SU-DHL-6 (cell line): ENCODE results near the gene TMEM163.
A peak's percentile ranks its signal among the peaks of the same experiment; 100 is the strongest.
"Not testable (repeated sequence)": the region's sequence is repeated elsewhere in the genome, so short reads cannot be mapped to it uniquely, and the experiment has no call there.

Source experiments
- H2AFZ ChIP-seq: fragments of 200-600 bp; sonication (generic); 2 replicates; pipeline ENCODE4 v1.6.1; 2014; ENCODE audit warnings: low read depth, mild to moderate bottlenecking, moderate library complexity, mixed read lengths, antibody characterized with exemption, low read length; ENCODE audit not compliant: severe bottlenecking
- H3F3A ChIP-seq: fragments of 200-600 bp; shearing (Covaris generic); 2 replicates; pipeline ENCODE4 v1.6.0; 2016; ENCODE audit warnings: antibody characterized with exemption, mild to moderate bottlenecking; ENCODE audit not compliant: insufficient read depth
- H3K27ac ChIP-seq: fragments of 200-600 bp; sonication (generic); 2 replicates; pipeline ENCODE4 v1.5.1; 2016; ENCODE audit warnings: low read depth, mild to moderate bottlenecking, low read length, moderate library complexity, mixed read lengths
- H3K27me3 ChIP-seq: fragments of 200-600 bp; sonication (generic), shearing (Covaris generic); 2 replicates; pipeline ENCODE4 v1.6.0; 2014; ENCODE audit warnings: mild to moderate bottlenecking, low read length
- H3K36me3 ChIP-seq: fragments of 200-600 bp; sonication (generic); 2 replicates; pipeline ENCODE4 v1.6.1; 2014; ENCODE audit warnings: mild to moderate bottlenecking, low read length, mixed read lengths
- H3K4me2 ChIP-seq: fragments of 300-600, 200-600 bp; shearing (Covaris generic), sonication (generic); 2 replicates; pipeline ENCODE4 v1.6.0; 2014; ENCODE audit warnings: low read length, low read depth, mild to moderate bottlenecking; ENCODE audit not compliant: poor library complexity, severe bottlenecking
- H3K4me3 ChIP-seq: fragments of 200-600 bp; sonication (generic); 2 replicates; pipeline ENCODE4 v1.5.1; 2014; ENCODE audit warnings: antibody characterized with exemption, low read length, mild to moderate bottlenecking, mixed read lengths; ENCODE audit not compliant: insufficient read depth, poor library complexity, severe bottlenecking
- H3K79me2 ChIP-seq: fragments of 200-600 bp; sonication (generic); 2 replicates; pipeline ENCODE4 v1.6.1; 2014; ENCODE audit warnings: mild to moderate bottlenecking, low read length, moderate library complexity; ENCODE audit not compliant: insufficient read depth
- H3K9ac ChIP-seq: fragments of 200-600 bp; sonication (generic); 2 replicates; pipeline ENCODE4 v1.7.0; 2014; ENCODE audit warnings: mild to moderate bottlenecking, low read length
- H3K9me2 ChIP-seq: fragments of 200-600 bp; sonication (generic); replicated peaks from 2 replicates; pipeline ENCODE4 v1.6.1; 2014; ENCODE audit warnings: low read length; ENCODE audit not compliant: insufficient read depth
- H3K9me3 ChIP-seq: fragments of 200-600 bp; sonication (generic); 2 replicates; pipeline ENCODE4 v1.6.1; 2014; ENCODE audit warnings: low read length, mixed read lengths; ENCODE audit not compliant: insufficient read depth
- H4K20me1 ChIP-seq: fragments of 200-600 bp; sonication (generic); 2 replicates; pipeline ENCODE4 v1.6.1; 2014; ENCODE audit warnings: low read depth, mild to moderate bottlenecking, antibody characterized with exemption, low read length, moderate library complexity, mixed read lengths
- CTCF ChIP-seq: fragments of 200-600 bp; sonication (generic); IDR thresholded peaks from one replicate; pipeline ENCODE4 v1.5.1; 2017; ENCODE audit warnings: antibody characterized with exemption, mild to moderate bottlenecking, low read length, moderate library complexity; ENCODE audit not compliant: insufficient read depth, poor library complexity, severe bottlenecking
- EZH2phosphoT487 ChIP-seq: fragments of 200-600 bp; sonication (generic), shearing (Covaris generic); conservative IDR thresholded peaks from 2 replicates; pipeline ENCODE4 v1.6.1; 2018; ENCODE audit warnings: mild to moderate bottlenecking, antibody characterized with exemption, low read length, moderate library complexity, mixed read lengths

Gene TMEM163

GRCh38 chr2:134659724-134660123 lies 59.1 kb downstream of the TMEM163 start:
- TF ChIP-seq CTCF (no peak), EZH2phosphoT487 (no peak)
- H3K27ac ChIP-seq, result no peak overlapping the region
- H3K4me3 ChIP-seq, result no peak overlapping the region
- H3K4me2 ChIP-seq, result no peak overlapping the region
- no peaks in the 10 kb centered on the region for H3K79me2 ChIP-seq
- no peaks in the 10 kb centered on the region for H4K20me1 ChIP-seq
- H3K27me3 ChIP-seq, result no peaks in the 10 kb centered on the region
- no peaks in the 10 kb centered on the region for H3K9me2 ChIP-seq
- no peaks in the 10 kb centered on the region for H3K36me3 ChIP-seq
- H3F3A ChIP-seq, result no peaks in the 10 kb centered on the region
- H2AFZ ChIP-seq, result no peak overlapping the region
- no peak overlapping the region for H3K9ac ChIP-seq
- no peaks in the 10 kb centered on the region for H3K9me3 ChIP-seq

- no peak overlapping the region for H3K4me3 ChIP-seq
- H3K9me3 ChIP-seq, result no peaks in the 10 kb centered on the region
- H3K9ac ChIP-seq, result no peak overlapping the region
- H3K79me2 ChIP-seq, result no peaks in the 10 kb centered on the region
- no peak overlapping the region for H2AFZ ChIP-seq
- no peaks in the 10 kb centered on the region for H4K20me1 ChIP-seq
- no peaks in the 10 kb centered on the region for H3K27me3 ChIP-seq
- no peaks in the 10 kb centered on the region for H3K36me3 ChIP-seq
- H3K27ac ChIP-seq, result no peak overlapping the region
- TF ChIP-seq EZH2phosphoT487 (no peak), CTCF (peak; percentile 53)
- no peaks in the 10 kb centered on the region for H3K9me2 ChIP-seq
- H3F3A ChIP-seq, result no peaks in the 10 kb centered on the region
- H3K4me2 ChIP-seq, result no peak overlapping the region
Measured at GRCh38 chr2:134657650-134658250, 61.0 kb downstream of the TMEM163 start.

- not testable (repeated sequence) for H4K20me1 ChIP-seq, H3K4me2 ChIP-seq
Measured at GRCh38 chr2:134656391-134656790, 62.4 kb downstream of the TMEM163 start.

GRCh38 chr2:134648586-134648985 lies 70.2 kb downstream of the TMEM163 start:
- Histone ChIP-seq H3F3A (no peaks in the 10 kb centered on the region), H4K20me1 (0 out of 2 replicates have a peak, but pooled peaks cover 3% of the 10 kb centered on the region), H3K9me3 (no peaks in the 10 kb centered on the region)

More at GRCh38 chr2:134656391-134656790, 62.4 kb downstream of the TMEM163 start:
- not testable (repeated sequence) for H3K27ac ChIP-seq, H3K9ac ChIP-seq, H3K27me3 ChIP-seq, H3K79me2 ChIP-seq, H3K4me3 ChIP-seq, H3F3A ChIP-seq, H3K36me3 ChIP-seq, H2AFZ ChIP-seq, H3K9me3 ChIP-seq, H3K9me2 ChIP-seq

More at GRCh38 chr2:134648586-134648985, 70.2 kb downstream of the TMEM163 start:
- H3K79me2 ChIP-seq, result no peaks in the 10 kb centered on the region
- no peak overlapping the region for H2AFZ ChIP-seq
- no peak overlapping the region for H3K4me3 ChIP-seq
- H3K27ac ChIP-seq, result no peak overlapping the region
- no peaks in the 10 kb centered on the region for H3K27me3 ChIP-seq
- no peak overlapping the region for H3K9ac ChIP-seq
- H3K4me2 ChIP-seq, result no peak overlapping the region
- no peaks in the 10 kb centered on the region for H3K9me2 ChIP-seq
- no peaks in the 10 kb centered on the region for H3K36me3 ChIP-seq
- TF ChIP-seq CTCF (no peak), EZH2phosphoT487 (no peak)
